ENCODE measurements around the gene BOLA3. TPM values are rescaled to one million over a fixed set of nuclear protein-coding genes. Genes with fewer than 3 reads are reported as not detected.

BOLA3 gene, protein sequence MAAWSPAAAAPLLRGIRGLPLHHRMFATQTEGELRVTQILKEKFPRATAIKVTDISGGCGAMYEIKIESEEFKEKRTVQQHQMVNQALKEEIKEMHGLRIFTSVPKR
- total RNA-seq = 100 to 1,000 TPM in 1 of 2 donors, 10 to 100 TPM in 1; 60.4 to 174 TPM

DNA sequence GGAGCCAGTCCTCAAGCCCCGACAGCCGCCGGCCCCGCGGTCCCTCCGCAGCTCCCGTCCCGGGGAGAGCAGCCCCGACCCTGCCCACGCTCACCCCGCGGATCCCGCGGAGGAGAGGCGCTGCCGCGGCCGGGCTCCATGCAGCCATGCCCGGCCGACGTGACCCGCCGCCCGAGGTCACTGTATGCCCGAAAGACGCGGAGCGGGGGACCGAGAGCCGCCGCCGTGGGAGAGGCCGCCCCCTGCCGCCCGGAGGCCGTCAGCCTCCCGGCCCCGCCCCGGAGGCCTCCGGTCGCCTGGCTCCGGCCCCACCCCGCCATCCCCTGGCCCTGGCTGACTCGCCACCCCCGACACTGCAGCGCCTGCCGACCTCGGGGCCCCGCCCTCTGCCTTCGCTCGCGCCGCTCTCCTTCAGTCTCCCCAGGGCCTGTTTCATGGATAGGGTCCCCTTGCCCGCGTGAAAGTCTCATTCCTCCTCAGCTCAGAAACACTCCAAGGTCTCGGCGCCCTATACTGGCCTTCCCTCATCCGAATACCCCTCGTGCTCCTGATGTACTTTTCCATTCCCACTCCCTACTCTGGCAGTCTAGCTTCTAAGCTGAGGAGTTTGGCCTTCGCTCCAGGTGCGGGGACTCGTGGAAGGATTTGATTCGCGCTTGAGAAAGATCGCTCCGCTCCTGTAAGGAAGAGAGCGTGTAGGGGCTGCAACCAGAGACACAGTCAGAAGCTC, at the start of gene BOLA3:
TSS of gene BOLA3 (minus strand) at position 186 of the 730 bp plus-strand sequence. CDS start at position 148, 38 bp downstream.
- DNase-seq (ENCODE audit: low spot score) = peak; percentile 80
- H3K27ac ChIP-seq = peak within 1 kb of the TSS; percentile 72 to 75
- H3K9me3 ChIP-seq = no peaks in the 10 kb centered on the region
- peaks cover 0 to 19% of the 10 kb centered on the region in 2 donors for H3K4me1 ChIP-seq
- TF ChIP-seq, protein P1, sequence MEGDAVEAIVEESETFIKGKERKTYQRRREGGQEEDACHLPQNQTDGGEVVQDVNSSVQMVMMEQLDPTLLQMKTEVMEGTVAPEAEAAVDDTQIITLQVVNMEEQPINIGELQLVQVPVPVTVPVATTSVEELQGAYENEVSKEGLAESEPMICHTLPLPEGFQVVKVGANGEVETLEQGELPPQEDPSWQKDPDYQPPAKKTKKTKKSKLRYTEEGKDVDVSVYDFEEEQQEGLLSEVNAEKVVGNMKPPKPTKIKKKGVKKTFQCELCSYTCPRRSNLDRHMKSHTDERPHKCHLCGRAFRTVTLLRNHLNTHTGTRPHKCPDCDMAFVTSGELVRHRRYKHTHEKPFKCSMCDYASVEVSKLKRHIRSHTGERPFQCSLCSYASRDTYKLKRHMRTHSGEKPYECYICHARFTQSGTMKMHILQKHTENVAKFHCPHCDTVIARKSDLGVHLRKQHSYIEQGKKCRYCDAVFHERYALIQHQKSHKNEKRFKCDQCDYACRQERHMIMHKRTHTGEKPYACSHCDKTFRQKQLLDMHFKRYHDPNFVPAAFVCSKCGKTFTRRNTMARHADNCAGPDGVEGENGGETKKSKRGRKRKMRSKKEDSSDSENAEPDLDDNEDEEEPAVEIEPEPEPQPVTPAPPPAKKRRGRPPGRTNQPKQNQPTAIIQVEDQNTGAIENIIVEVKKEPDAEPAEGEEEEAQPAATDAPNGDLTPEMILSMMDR (IDR thresholded peaks at IDR 0.05) = peak; percentile 61 to 96
- peaks cover 6% of the 10 kb centered on the region for H3K36me3 ChIP-seq
- peak within 1 kb of the TSS; percentile 73 to 77 for H3K4me3 ChIP-seq
- H3K27me3 ChIP-seq = no peaks in the 10 kb centered on the region

DNA sequence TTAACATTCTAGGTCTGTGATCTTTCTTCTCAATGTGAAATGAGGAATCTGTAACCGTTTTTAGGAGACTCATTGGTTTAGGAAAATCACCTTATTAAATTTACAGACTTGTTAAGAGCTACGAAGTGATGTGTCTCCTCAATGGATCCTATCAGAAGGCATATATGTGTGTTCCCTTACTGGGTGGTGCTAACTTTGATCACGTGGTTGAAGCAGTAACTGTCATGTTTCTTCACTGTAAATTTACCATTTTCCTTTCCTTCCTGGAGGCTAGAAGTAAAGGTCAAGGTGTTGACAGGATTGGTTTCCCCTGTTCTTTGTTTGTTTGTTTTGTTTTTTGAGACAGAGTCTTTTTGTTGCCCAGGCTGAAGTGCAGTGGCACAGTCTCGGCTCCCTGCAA, 49.3 kb upstream of the BOLA3 start:
- H3K4me3 ChIP-seq = no peak overlapping the region
- no peak overlapping the region for H3K27ac ChIP-seq

DNA sequence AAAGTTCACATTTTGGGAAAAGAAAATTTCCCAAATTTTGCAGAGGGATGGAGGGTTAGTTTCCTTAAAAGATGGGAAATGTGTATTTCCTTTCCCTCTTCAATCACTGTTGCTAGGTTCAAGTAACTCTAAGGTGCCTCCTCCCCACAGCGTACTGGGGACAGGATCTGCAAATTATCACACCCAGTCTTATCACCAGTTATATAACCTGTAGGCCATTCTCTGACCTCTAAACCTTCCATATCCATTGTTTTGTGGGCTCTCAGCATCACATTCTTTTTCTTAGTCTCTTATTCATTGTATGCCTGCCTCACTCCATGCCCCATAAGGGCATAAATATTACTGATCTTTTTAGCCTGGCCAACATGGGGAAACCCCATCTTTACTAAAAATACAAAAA, 47.1 kb upstream of the BOLA3 start:
- TF ChIP-seq, protein P1 (IDR thresholded peaks at IDR 0.05) = no peak
- H3K27me3 ChIP-seq = no peaks in the 10 kb centered on the region
- no peak overlapping the region for H3K27ac ChIP-seq
- H3K36me3 ChIP-seq = no peaks in the 10 kb centered on the region
- H3K9me3 ChIP-seq = no peaks in the 10 kb centered on the region
- no peak overlapping the region for H3K4me3 ChIP-seq
- DNase-seq (ENCODE audit: low spot score) = no peak
- H3K4me1 ChIP-seq = peaks cover 0 to 12% of the 10 kb centered on the region in 2 donors

More for the DNA sequence above, 49.3 kb upstream of the BOLA3 start:
- DNase-seq (ENCODE audit: low spot score) = no peak
- TF ChIP-seq, protein P1 (IDR thresholded peaks at IDR 0.05) = no peak
- no peaks in the 10 kb centered on the region for H3K36me3 ChIP-seq
- H3K4me1 ChIP-seq = peaks cover 0 to 14% of the 10 kb centered on the region in 2 donors
- no peaks in the 10 kb centered on the region for H3K27me3 ChIP-seq
- H3K9me3 ChIP-seq = no peaks in the 10 kb centered on the region

DNA sequence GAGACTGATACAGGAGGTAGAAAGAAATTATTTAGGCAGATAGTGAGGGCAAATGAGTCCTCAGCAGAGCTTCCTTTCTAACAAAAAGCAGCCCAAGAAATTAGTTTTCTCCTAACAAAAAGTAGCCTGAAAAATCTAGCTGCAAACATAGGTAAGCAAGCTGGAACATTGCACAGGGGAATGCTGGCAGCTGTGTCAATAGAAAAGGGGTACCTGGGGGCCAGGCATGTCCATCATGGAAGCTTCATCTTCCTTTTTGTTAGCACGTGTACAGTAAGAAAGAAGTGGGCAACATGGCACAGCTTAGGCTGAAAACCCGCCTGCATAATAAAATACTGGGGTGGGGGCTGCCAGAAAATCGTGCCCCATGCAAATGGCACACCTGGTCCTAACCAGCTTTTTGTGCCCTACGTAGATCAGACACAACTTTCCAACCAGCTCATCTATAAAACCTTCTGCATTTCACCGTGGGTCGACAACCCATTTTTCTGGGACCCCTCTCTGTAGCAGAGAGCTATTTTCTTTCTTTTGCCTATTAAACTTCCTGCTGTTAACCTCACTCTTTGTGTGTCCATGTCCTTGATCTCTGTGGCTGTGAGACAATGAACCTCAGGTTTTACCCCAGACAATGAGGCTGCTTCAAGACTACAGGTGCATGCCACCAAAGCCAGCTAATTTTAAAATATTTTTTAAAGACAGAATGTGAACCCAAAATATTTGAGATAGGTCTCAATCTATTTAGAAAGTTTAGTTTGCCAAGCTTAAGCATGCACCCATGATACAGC, 44.1 kb upstream of the BOLA3 start:
- TF ChIP-seq, protein P1 (IDR thresholded peaks at IDR 0.05) = no peak
- H3K4me1 ChIP-seq = no peaks in the 10 kb centered on the region
- no peaks in the 10 kb centered on the region for H3K27me3 ChIP-seq
- no peak for DNase-seq (ENCODE audit: low spot score)
- no peaks in the 10 kb centered on the region for H3K9me3 ChIP-seq
- no peak overlapping the region for H3K4me3 ChIP-seq
- no peaks in the 10 kb centered on the region for H3K36me3 ChIP-seq
- H3K27ac ChIP-seq = no peak overlapping the region

DNA sequence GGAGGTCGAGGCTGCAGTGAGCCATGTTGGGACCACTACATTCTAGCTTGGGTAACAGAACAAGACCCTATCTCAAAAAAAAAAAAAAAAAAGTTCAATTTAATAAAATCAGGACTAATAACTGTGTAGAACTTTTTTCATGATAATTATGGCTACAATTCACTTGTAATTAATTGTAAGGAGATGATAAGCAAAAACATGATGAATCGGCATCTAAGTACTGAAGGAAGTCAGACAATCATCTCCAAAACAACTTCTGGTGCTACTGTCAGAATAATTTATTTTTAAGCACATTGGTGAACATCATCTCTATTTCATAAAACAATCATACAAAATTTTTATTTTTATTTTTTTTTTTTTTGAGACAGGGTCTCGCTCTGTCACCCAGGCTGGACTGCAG, 41.0 kb upstream of the BOLA3 start:
- TF ChIP-seq, protein P1 (IDR thresholded peaks at IDR 0.05) = no peak
- Histone ChIP-seq H3K27ac (no peak overlapping the region), H3K4me3 (no peak overlapping the region), H3K4me1 (no peaks in the 10 kb centered on the region), H3K9me3 (no peaks in the 10 kb centered on the region), H3K36me3 (no peaks in the 10 kb centered on the region), H3K27me3 (no peaks in the 10 kb centered on the region)
- DNase-seq (ENCODE audit: low spot score) = no peak
